HG03097 (cell line): ENCODE results near the gene ULBP3.
A peak's percentile ranks its signal among the peaks of the same experiment; 100 is the strongest.

ENCODE experiments used
- ATAC-seq: cut with Tn5 transposase; IDR thresholded peaks from one replicate; pipeline ENCODE4 v1.9.1; 2021; ENCODE audit not compliant: unreplicated experiment, low FRiP score

Gene ULBP3

GRCh38 chr6:150068720-150069648, at the start of gene ULBP3:
Gene ULBP3, minus strand, starts transcription at chr6:150069121. Its CDS starts 55 bp downstream, at chr6:150069066.
- peak; percentile 61 for ATAC-seq

- no peak for ATAC-seq
These were observed 49.7 kb upstream of the ULBP3 start for GRCh38 chr6:150118627-150119026.

- ATAC-seq: no peak
These were observed 49.3 kb upstream of the ULBP3 start for GRCh38 chr6:150118203-150118602.

- no peak for ATAC-seq
These were observed 47.4 kb upstream of the ULBP3 start for GRCh38 chr6:150116200-150116800.

DNA sequence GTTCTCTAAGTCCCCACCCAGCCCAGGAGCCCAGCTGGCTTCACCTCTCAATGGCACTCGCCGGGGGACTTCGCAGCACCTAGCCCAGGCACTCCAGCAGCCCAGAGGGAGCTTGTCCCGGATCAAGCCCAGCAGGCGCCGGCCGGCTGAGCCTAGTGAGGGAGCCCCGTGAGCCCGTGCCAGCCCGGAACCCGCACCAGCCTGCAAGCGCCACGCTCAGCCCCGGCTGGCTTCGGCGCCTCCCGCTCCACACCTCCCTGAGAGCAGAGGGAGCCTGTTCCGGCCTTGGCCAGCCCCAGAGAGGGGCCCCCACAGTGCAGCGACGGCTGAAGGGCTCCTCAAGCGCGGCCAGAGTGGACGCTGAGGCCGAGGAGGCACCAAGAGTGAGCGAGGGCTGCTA, 46.8 kb upstream of the ULBP3 start:
- ATAC-seq: no peak

DNA sequence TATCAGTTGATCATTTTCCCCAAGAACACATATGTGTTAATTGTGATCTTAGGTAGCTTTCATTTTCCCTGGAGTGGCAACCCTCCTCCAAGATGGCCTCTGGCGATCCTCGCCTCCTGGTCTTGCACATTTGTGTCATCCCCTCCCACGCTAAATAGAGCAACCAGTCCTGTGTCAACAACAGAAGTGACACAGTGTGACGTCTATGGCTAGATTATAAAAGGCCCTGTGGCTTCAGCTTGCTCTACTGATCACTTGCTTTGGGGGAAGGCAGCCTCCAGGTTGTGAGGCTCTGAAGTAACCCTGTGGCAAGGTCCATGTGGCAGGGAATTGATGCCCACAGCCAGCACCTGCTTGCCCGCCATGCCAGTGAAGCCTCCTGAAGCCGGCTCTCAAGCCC, 43.3 kb upstream of the ULBP3 start:
- ATAC-seq: no peak

DNA sequence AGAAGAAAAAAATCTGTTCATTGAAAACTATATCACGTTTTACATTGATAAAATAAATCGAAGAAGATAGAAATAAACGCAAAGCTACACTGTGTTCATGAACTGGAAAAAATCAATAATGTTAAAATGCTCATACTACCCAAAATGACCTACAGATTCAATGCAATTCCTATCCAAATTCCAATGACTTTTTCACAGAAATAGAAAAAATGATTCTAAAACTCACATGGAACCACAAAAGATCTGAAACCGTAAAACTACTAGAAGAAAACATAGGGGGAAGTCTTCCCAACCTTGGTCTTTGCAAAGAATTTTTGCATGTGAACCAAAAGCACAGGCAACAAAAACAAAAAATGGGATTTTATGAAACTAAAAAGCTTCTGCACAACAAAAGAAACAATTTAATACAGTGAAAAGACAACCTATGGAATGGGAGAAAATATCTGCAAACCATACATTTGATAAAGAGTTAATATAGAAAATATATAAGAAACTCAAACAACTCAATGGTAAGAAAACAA, 33.9 kb upstream of the ULBP3 start:
- no peak for ATAC-seq

- ATAC-seq: no peak
These were observed 31.8 kb upstream of the ULBP3 start for GRCh38 chr6:150100745-150101144.

GRCh38 chr6:150099953-150100352, 31.0 kb upstream of the ULBP3 start:
- no peak for ATAC-seq

- no peak for ATAC-seq
These were observed 30.6 kb upstream of the ULBP3 start for GRCh38 chr6:150099546-150099945.

GRCh38 chr6:150098155-150098554, 29.2 kb upstream of the ULBP3 start:
- no peak for ATAC-seq

GRCh38 chr6:150093397-150093796, 24.5 kb upstream of the ULBP3 start:
- no peak for ATAC-seq

- no peak for ATAC-seq
These were observed 22.6 kb upstream of the ULBP3 start for GRCh38 chr6:150091476-150091875.

DNA sequence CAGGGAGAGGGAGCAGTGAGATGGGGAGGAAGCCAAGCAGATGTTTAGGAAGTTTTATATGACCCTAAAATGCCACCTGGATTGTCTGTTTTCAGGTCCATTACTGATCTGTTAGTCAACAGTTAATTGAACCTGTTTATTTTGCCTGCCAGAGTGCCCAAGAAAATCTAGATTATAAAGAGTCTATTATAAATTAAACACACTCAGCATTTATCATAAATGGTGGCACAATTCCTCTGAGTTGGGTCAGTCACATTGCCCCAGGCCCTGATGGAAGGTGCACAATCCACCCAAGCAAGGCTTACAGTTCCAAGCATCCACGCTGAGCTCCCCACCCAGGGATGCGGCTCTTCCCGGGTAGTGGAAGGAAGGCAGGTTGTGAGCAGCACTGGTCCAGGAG, 21.4 kb upstream of the ULBP3 start:
- ATAC-seq: no peak

DNA sequence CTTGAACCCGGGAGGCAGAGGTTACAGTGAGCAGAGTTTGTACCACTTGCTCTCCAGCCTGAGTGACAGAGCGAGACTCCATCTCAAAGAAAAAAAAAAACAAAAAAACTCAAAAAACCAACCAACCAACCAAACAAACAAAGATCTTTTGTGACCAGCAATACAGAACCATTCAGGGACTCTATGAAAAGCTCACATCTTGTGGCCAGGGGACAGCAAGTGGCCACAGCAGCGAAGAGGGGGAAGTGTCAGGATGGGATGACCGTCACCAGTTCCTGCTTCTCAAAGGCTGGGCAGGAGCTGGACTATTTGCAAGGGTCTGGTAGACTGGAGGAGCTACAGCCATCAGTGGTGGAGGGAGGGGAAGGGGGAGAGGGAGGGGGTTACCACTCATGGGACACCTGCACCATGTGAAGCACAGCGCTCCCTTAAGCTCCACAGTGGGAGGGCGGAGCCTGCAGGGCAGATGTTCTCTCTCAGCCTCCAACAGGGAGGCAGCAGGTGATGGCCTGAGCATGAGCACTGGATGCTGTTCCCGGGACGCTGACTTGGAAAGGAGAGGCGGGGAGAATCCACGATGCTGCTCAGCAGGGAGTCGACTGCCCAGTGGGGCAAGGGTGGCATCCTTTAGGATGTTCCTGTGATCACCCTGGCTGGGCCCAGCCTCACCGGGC, 19.7 kb upstream of the ULBP3 start:
- no peak for ATAC-seq

GRCh38 chr6:150087336-150087735, 18.4 kb upstream of the ULBP3 start:
- no peak for ATAC-seq

- no peak for ATAC-seq
These were observed 17.1 kb upstream of the ULBP3 start for GRCh38 chr6:150086026-150086425.

DNA sequence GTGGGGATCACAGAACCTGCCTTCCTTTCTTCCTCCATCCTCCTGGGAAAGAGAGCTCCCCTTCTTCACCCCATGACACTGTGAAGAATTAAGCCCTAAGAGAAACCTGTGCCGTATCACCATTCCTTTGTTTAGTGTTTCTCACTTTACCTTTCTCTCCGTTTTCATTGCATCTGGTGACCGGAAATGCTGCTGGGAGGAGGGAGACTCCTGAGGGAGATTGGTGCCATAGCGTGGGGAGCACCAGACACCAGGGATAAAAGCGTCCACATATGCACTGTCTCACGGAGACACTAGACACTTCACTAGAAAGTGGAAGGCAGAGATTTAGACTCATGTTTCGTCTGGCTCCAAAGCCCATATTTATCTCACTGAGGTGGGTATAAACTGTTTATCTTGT, 15.5 kb upstream of the ULBP3 start:
- no peak for ATAC-seq

- no peak for ATAC-seq
These were observed 14.9 kb upstream of the ULBP3 start for GRCh38 chr6:150083839-150084238.

- ATAC-seq: no peak
These were observed 12.8 kb upstream of the ULBP3 start for GRCh38 chr6:150081702-150082101.

GRCh38 chr6:150079604-150080003, 10.7 kb upstream of the ULBP3 start:
- no peak for ATAC-seq
